NK-92 treated with Interleukin-12 subunit alpha and Interleukin-12 subunit beta, amount 100 ng/mL, for 24 hours (cell line): ENCODE results near the gene SPPL2A.
"Not testable (repeated sequence)": the region's sequence is repeated elsewhere in the genome, so short reads cannot be mapped to it uniquely, and the experiment has no call there.

ENCODE experiments used
- DNase-seq: peaks from one replicate; lab custom pipeline; 2025; lab: John Stamatoyannopoulos, UW

SPPL2A gene, protein sequence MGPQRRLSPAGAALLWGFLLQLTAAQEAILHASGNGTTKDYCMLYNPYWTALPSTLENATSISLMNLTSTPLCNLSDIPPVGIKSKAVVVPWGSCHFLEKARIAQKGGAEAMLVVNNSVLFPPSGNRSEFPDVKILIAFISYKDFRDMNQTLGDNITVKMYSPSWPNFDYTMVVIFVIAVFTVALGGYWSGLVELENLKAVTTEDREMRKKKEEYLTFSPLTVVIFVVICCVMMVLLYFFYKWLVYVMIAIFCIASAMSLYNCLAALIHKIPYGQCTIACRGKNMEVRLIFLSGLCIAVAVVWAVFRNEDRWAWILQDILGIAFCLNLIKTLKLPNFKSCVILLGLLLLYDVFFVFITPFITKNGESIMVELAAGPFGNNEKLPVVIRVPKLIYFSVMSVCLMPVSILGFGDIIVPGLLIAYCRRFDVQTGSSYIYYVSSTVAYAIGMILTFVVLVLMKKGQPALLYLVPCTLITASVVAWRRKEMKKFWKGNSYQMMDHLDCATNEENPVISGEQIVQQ

DNA sequence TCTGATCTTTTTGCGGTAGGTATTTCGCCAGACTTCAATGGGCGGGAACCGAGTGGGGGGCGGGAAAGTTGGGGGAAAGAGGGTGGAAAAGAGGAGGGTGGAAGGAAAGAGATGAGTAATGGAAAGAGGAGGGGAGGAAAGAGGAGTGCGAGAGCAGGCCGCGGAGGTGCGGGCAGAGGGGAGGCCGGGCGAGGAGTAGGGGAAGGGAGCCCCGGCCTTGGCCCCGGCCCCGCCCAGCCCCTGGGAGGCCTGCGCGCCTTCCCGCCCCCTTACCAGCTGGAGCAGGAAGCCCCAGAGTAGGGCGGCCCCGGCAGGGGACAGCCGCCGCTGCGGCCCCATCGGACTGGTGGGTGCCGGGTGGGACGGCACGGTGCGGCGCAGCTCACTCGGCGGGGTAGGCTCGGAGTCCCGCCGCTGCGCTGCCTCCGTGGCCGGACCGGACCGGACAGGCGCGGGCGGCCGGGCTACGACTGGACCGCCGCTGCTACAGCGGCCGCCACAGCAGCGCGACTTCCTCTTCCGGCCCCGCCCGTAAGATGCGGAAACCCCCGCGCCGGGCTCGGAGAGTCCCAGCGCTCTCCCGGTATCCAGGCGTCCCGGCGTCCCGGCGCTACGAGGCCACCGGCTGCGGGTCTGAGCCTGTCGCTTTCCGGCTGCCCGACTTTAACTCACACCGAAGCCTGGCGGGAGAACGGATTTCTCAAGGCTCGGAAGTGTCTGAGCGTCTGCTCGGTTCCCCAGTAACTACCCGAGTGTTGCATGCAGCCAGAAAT lies at the start of gene SPPL2A:
Gene SPPL2A (minus strand): TSS at position 512 of the 773 bp plus-strand sequence. CDS start 173 bp downstream, at position 339.
- peak; percentile 98 for DNase-seq

DNA sequence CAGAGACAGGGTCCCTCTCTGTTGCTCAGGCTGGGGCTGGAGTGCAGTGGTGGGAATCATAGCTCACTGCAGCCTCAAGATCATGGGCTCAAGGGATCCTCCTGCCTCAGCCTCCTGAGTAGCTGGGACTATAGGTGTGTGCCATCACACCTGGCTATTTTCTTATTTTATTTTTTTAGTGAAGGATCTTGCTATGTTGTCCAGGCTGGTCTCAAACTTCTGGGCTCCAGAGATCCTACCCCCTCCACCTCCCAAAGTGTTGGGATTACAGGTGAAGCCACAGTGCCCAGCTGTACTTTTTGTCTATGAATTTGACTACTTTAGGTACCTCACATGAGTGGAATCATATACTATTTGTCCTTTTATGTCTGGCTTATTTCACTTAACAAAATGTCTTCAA lies 49.1 kb upstream of the SPPL2A start:
- no peak for DNase-seq

DNA sequence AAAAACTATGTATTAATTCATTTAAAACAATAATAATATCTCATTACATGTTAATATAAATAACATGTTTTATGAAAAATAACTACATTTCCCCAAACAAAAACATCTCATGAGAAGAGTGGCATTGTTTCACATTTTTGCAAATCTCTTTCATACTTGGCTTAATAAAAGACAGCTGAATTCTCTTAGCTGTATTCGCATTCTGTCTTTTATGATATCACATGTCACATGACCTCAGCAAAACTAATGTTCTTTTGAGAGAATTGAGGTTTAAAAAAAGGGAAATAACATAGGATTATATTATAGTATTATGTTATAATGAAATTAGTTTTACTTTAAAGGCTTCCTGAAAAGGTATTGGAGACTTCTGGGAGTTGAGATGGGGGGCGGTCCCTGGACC lies 48.4 kb upstream of the SPPL2A start:
- no peak for DNase-seq

- DNase-seq, result no peak
Observed at GRCh38 chr15:50813089-50813488, 47.6 kb upstream of the SPPL2A start.

DNA sequence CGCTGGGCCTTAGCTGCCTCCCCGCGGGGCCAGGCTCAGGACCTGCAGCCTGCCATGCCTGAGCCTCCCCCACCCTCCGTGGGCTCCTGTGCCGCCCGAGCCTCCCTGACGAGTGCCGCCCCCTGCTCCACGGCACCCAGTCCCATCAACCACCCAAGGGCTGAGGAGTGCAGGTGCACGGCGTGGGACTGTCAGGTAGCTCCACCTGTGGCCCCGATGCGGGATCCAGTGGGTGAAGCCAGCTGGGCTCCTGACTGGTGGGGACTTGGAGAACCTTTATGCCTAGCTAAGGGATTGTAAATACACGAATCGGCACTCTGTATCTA lies 46.6 kb upstream of the SPPL2A start:
- DNase-seq, result not testable (repeated sequence)

DNA sequence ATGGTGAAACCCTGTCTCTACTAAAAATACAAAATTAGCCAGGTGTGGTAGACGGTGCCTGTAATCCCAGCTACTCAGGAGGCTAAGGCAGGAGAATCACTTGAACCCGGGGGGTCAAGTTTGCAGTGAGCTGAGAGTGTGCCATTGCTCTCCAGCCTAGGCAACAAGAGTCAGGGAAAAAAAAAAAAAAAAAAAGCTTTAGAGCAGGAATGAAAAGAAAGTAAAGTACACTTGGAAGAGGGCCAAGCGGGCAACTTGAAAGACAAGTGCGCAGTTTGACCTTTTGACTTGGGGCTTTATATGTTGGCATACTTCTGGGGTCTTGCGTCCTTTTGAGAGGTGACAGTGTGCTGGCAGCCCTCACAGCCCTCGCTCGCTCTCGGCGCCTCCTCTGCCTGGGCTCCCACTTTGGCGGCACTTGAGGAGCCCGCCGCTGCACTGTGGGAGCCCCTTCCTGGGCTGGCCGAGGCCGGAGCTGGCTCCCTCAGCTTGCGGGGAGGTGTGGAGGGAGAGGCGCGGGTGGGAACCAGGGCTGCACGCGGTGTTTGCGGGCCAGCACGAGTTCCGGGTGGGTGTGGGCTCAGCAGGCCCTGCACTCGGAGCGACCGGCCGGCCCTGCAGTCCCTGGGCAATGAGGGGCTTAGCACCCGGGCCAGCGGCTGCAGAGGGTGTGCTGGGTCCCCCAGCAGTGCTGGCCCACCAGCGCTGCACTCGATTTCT lies 46.1 kb upstream of the SPPL2A start:
- DNase-seq, result not testable (repeated sequence)

- no peak for DNase-seq
Observed at GRCh38 chr15:50810128-50810527, 44.6 kb upstream of the SPPL2A start.

GRCh38 chr15:50808728-50809127 lies 43.2 kb upstream of the SPPL2A start:
- no peak for DNase-seq

GRCh38 chr15:50803479-50804180 lies 38.1 kb upstream of the SPPL2A start:
- DNase-seq, result no peak

DNA sequence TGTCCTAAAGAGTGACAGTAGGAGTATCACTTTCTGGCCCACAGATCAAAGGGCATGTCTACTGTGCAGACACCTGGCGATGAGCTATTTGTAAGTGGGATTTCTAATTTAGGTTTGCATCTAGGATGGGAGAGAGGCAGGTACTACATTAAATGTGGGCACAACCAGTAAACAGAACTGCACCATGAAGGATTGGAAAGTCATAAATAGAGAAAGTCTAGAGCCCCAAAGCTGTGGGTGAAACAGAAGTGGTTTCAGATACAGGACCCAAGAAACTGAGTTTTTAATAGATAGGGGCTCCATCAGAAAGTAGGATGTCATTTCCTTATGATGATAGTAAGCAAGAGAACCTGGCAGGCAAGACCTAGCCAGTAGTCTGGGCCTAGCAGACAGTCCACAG lies 35.2 kb upstream of the SPPL2A start:
- no peak for DNase-seq

DNA sequence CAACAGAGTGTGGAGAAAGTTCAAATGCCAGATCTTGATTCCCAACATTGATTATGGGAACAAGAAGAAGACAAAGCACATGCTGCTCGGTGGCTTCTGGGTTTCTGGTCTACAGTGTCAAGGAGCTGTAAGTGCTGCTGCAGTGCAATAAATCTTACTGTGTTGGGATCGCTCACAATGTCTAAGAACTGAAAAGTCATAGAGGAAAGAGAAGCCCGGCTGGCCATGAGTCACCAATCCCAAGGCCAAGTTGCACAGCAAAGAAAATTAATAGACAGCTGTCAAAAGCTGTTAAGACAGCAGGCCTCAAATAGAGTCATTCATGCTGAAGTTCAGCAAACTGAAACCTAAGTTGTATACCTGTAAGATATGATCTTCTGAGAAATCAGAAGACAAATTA lies 33.2 kb upstream of the SPPL2A start:
- DNase-seq, result no peak

DNA sequence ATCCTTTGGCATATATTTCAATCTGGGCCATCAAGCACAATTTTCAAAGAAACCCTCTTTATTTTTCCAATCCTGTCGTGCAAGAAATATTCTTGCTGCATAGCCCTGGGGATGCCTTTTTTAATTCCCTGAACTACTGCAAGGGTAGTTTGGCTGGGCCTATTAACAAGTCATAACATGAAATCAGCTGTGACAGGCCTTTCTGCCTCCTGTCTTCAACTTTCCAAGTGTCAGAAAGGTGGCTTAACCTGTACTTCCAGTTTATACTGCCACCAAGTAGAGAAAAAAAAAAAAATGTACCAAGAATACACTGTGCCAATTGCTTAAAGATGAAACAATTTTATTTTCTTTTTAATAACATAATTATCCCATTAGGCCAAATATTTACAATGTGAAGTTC lies 32.4 kb upstream of the SPPL2A start:
- no peak for DNase-seq

DNA sequence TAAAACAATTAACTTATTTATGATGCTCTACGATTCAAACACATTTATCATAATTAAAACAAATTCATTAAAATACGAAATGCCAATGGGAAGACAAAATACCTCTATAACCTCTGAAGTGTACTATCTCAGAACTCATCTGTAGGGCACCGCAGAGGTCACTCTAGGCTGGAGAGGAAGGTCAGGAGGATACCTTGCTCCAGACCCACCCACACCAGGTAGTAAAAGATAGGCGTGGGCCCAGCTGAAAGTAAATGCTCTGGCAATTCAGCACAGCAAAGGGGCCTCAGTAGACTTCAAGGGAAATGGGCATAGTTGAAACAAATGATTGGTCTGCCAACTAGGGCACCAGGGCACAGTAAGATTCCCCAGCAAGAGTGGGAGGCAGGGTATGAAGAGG lies 26.0 kb upstream of the SPPL2A start:
- no peak for DNase-seq

GRCh38 chr15:50790778-50791453 lies 25.4 kb upstream of the SPPL2A start:
- DNase-seq, result no peak

DNA sequence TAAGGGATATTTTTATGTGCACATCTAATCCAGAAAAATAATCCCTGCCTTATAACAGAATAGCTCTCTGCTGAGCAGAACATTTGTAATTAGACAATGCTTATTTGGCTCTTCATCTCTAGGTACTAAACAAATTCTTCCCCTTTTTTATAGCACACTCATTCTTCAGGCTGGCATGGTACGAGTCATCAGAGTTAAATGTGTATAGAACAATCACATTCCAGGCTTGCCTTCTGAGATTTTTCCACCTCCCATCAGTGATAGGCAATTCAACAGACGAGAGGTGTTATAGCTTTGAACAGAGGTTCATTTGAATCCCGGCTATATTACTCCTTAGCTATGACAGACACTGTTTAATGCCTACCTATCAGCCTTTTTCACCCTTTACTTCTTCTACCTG lies 21.4 kb upstream of the SPPL2A start:
- no peak for DNase-seq

DNA sequence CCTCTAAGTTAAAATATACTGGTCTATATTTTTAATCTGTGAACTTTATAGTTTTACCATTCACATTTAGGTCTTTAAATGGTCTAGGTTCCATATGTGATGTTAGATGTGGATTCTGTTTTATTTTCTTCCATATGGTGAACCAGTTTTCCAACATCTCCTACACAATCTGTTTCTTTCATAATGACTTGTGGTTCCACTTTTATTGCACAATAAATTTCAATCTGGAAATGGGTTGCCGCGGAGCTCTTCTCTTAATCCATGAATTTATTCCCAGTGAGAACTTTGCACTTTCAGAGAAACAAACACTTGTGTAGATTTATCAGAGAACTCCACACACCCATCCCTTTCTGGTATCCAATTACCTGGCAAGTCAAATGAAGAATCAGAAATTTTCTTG lies 20.9 kb upstream of the SPPL2A start:
- no peak for DNase-seq

- DNase-seq, result no peak
Observed at GRCh38 chr15:50783895-50784294, 18.4 kb upstream of the SPPL2A start.

DNA sequence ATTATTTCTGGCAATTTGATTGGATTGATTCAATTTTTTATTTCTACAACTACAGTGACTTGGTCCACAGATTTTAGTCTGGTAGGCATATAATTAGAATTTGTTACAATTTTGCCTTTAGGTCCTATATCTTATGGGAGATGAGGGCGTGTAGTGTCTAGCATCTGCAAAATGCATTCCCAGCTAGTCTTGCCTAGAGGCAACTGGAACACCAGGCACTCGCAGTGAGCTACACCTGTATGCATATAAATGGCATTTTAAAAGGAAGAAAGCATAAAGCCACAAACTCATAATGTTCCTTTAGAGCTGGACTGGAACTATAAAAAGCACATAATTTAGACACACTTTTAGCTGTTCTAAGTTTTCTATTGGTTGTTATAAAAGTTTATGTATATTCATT lies 17.9 kb upstream of the SPPL2A start:
- DNase-seq, result no peak

GRCh38 chr15:50778086-50778485 lies 12.6 kb upstream of the SPPL2A start:
- DNase-seq, result no peak

DNA sequence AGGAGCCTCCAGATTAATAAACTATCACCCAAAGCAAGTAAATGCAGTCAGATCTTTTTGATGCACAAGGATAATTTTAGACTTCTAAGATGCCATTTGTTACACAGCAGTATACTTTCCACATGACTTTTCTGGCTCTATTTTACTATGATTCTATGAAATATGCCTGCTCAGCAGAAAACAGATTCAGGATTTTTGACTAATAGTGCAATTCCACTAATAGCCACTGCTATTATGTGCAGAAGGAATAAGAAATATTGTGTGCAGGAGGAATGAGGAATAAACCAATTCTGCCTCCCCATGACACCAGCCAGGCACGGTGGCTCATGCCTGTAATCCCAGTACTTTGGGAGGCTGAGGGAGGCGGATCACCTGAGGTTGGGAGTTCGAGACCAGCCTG lies 11.5 kb upstream of the SPPL2A start:
- DNase-seq, result no peak

DNA sequence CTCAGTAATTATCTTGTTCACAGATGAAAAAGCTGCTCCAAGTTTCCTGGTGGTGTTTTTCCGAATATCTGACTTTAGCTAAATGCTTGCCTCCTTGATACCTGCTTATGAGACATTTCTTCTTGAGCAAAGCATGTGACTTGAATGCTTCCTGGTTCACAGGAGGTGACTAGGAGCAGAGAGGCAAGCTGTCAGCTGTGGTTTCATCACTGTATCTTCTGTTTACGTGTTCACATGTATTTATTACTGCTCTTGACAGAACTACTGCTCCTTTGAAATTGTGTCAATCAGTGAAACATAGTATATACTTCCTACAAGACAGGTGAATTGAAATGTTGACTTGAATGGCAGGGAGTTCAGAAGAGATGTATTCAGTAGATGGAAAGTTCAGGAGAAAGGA lies 8.9 kb upstream of the SPPL2A start:
- DNase-seq, result peak; percentile 37
